ENCODE data around the gene SLC38A10.

- no peak for TF ChIP-seq POLR2A (IDR thresholded peaks at IDR 0.05)
- TF ChIP-seq CTCF (IDR thresholded peaks at IDR 0.05): no peak
- TF ChIP-seq POLR2AphosphoS5 (IDR thresholded peaks at IDR 0.05): no peak
Observed at GRCh38 chr17:81232616-81233241, 62.4 kb downstream of the SLC38A10 start.
